DND-41 (cell line): ENCODE measurements around the gene C4orf17.
"Not testable (repeated sequence)": the region's sequence is repeated elsewhere in the genome, so short reads cannot be mapped to it uniquely, and the experiment has no call there.

Experiments
- EZH2 ChIP-seq: IDR thresholded peaks from 3 replicates; pipeline ENCODE4 v1.6.1; 2012; ENCODE audit warnings: borderline replicate concordance, low read depth, mild to moderate bottlenecking, moderate library complexity, low read length, inconsistent platforms; ENCODE audit not compliant: severe bottlenecking
- TF ChIP-seq, protein P1 (sequence below): IDR thresholded peaks from 2 replicates; pipeline ENCODE4 v1.5.1; 2012; ENCODE audit warnings: borderline replicate concordance, low read length, moderate library complexity, mild to moderate bottlenecking; ENCODE audit not compliant: poor library complexity, severe bottlenecking; ENCODE audit errors: extremely low read depth

DNA sequence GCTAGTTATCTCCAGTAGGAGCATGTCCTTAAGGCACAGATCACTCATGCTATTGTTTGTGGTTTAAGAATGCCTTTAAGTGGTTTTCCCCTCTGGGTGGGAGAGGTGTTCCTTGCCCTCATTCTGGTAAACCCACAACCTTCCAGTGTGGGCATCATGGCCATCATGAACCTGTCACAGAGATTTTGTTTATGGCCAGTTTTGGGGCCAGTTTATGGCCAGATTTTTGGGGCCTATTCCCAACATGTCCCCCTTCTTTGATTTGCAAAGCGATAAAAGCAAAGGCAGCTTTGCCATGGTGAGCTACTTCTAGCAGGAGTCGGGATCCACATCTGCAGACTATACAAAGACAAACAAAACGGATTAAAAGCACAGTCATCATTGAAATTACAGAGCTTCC is 24.2 kb upstream of the C4orf17 start:
- TF ChIP-seq, protein P1, sequence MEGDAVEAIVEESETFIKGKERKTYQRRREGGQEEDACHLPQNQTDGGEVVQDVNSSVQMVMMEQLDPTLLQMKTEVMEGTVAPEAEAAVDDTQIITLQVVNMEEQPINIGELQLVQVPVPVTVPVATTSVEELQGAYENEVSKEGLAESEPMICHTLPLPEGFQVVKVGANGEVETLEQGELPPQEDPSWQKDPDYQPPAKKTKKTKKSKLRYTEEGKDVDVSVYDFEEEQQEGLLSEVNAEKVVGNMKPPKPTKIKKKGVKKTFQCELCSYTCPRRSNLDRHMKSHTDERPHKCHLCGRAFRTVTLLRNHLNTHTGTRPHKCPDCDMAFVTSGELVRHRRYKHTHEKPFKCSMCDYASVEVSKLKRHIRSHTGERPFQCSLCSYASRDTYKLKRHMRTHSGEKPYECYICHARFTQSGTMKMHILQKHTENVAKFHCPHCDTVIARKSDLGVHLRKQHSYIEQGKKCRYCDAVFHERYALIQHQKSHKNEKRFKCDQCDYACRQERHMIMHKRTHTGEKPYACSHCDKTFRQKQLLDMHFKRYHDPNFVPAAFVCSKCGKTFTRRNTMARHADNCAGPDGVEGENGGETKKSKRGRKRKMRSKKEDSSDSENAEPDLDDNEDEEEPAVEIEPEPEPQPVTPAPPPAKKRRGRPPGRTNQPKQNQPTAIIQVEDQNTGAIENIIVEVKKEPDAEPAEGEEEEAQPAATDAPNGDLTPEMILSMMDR: not testable (repeated sequence)
- not testable (repeated sequence) for TF ChIP-seq EZH2
